NCI-H1417 (cell line): ENCODE data around the gene MCF2L.

Experiments used
- DNase-seq, 3 experiments: peaks; one replicate each; lab custom pipeline; 2025; lab: John Stamatoyannopoulos, UW

The MCF2L gene

DNA sequence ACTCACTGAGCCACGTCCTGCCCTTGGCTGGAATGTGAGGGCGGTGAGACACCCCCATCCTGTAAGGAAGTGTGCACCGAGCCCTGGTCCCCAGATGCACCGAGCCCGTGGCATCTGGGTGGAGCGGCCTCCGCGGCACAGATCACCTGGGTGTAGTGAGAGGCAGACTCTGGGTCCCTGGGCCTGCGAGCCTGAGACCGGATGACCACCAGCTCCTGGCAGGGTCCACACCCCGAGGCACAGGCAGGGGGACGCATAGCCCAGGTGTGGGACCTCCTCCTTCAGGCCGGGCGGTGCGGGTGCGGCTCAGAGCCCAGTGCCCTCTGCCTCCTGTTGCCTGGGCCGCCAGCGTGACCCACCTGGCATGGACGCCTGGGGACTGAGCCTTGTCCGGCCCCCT, 12.4 kb downstream of the MCF2L start:
- no peak for DNase-seq

DNA sequence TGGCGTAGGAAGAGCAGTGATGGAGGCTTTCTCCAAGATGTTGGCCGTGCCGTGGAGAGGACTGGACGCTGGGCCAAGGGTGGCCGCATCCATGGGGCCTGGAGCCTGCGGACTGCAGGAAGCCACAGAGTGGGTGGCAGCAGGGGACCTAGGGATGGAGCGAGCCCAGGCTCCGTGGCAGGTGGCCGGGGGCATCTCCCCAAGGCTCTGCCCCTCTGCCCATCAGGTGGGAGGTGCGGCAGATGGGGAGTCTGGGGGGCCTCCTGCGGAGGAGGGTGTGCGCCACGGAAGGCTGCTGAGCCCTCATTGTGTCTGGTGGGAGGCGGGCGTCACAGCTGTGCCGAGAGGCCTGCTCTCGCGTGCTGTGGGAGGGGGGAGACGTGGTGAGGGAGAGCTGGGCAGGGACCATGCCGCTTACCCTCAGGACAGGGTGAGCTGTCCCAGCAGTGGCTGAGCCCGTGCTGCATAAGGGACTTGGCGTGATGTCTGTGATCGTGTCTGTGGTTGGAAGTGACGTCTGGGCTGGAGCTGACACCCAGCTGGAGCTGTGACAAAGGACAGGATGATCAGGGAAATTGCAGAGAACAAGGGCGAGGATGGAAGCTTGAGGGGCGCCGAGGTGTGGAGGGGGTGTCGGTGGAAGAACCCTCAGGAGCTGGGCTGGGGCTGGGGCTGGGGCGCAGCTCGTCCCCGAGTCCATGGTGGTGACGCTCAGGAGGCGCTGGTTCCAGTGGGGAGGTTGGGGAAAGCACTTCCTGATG, 13.4 kb downstream of the MCF2L start:
- DNase-seq, result peak in 1 of 3 experiments; percentile 48

DNA sequence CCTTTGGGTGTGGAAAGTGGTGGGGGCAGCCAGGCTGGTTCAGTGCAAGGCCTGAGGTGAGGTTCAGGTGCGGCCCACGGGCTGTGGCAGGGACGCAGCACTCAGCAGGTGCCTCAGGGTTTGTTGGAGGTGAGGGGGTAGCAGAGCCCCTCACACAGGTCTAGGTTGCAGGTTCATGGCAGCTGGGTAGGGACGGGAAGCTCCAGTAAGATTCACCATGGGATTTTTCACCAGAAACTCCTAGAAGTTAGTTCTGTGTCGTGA, 14.0 kb downstream of the MCF2L start:
- DNase-seq, result no peak

DNA sequence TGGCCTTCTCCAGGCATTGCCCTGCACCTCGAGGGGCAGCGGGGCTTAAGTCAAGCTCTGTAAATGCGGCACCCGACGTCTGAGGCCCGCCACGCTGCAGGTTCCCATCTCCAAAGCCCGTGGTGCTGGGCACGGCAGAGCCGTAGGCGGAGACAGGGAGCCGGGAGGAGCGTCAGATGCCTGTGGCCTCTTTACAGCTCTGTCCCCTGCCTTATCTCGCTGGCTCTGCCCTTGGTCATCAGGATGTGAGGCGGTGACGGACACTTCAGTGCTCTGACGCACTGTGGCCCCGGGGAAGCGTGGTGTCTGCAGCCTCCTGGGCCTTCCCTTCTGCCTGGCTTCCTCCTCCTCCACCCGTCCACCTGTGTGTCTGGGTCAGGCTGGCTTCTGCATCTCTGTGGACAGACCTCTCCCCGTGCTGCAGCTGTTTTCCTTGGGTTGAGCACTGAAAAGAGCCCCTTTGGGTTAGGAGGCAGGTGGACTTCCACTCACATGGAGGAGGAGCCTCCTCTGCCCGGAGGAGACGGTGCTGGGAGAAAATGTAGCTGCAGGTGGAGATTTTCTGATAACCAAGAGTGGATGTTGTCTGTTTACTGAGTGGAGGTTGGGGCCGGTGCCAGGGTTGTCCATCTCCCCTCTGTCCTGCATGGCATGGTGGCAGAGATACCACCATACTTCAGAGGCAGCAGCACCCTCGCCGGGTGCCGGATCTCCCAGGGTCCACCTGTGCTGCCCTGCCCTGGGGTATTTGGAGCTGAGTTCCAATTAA, 14.6 kb downstream of the MCF2L start:
- peak; percentile 49 to 74 (median 54) for DNase-seq

DNA sequence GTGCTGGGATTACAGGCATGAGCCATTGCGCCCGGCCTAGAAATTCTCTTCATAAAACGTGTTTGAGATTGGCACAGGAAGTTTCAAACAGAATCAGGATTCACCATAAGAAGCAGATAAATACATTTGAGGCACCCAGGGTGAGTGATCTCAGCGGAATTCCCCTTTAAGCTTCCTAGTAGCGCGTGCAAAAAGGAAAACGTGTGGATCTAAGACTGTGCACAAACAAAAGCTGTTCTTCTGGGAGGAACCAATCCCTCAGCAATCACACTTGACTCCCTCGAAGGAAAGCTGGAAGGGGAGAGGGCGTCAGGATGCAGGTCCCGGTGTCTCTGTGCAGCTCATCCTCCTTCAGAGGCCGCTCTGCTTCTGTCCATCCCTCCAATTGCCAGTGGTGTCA, 15.5 kb downstream of the MCF2L start:
- no peak for DNase-seq

DNA sequence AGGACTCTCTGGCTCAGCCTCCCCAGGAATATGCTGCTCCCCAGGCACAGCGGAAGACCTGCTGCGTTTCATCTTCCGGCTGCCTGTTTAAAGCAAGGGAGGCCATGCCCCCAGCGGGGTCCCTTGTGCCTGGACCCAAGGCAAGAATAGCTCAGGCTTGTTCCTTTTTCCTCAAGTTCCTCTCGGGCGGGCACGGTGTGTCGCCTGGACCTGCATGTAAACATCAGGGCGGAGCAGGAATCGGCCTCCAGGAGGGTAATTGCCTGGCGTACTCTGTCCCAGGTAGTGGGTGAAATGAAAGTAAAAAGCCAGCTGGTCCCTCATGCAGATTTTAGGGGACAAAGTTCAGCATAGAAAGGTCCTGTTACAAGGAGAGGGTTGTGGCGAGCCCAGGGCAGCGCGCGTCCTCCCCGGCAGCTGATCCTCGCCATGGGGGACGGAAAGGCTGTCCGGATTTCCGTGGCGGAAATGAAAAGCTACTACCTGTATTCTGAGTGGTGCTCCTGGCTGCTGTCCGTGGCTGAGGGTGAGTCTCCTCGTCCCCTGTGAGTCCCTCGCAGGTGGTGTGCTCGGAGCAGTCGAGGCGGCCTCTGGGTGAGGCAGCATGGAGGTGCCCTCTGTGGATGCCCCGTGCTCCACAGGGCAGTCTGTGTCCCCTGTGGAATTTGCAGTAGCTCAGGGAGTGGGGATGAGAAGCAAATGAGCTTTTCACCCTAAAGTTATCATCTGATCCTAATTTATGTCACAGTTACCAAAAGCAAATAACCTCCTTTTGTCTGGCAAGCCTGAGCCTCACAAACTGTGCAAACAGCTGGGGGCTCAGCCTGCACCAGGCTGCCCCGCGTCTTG, 16.2 kb downstream of the MCF2L start:
- DNase-seq, result peak; percentile 38 to 84 (median 78)

DNA sequence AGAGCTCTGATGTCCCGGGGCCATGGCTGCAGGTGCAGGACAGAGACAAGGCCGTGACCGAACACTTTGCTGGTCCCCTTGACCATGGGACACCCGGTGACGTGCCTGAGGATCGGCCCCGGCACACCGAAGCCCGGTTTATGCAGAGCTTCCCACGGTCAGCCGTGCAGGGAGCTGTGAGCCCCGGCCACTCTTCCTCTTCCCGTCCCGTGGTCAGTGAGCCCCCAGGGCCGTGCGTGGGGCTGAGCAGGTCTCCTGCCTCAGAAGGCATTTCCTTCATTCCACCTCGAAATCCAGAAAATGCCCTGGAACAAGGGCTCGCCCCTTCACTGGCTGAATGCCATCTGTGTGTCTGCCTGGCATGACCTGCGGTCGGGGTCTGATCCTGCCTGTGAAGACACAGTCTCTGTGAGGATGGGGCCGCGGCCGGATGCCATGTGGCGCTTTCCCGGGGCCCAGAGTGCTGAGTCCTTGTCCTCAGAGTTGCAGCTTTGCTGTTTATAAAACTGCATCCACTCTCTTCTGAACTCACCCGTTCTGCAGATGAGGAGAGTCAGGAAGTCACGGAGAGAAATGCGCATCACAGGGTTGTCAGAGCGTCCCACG, 16.9 kb downstream of the MCF2L start:
- DNase-seq, result no peak

DNA sequence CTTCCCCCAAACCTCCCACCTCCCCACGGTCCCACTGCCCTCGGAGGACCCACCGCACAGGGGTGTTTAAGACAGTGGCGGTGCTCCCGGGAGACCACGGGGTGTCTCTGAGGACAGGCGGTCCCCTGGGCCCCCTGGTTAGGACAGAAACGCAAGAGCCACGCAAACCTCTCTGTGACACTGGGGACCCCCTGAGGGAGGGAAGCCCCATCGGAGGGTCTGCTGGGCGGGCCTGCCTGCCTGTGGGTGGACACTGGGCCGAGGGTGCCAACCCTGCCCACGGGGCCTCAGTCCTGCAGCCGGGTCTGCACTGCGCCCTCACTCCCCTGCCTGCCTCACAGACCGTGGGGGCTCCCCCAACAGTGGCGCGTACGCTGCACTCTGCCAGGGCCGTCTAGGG, 17.5 kb downstream of the MCF2L start:
- DNase-seq, result no peak

DNA sequence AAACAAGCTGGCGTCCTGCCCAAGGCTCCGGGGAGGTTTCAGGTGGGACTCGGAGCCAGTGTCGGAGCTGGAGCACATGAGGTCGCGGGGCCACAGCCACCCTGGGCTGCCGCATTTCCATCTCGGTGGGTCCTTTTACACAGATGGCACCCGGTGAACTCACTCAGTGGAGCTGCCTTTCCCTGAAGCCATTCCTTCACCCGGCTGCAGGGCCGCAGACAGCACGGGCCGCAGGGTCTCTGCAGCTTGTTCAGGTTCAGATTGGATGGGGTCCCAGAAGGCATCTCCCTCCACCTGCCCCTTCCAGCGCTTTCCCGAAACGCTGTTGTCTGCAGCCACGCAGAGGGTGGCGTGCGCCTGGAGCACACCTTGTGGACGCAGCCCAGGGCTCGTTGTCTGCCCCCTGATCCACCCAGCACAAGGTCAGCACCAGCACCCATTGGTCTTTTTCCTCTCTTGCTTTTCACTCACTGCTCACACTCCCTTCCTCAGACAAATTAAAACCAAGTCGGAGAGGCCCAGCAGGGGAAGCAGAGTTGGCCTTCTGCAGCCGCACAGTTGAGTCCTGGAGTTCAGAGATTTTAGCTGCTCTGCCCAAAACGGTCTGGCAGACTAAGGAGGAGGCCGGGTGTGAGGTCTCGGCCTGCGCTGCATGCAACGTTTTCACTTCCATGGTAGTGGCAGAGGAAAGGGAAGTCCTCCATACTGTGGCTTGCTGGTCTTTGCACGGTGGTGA, 18.1 kb downstream of the MCF2L start:
- no peak for DNase-seq

DNA sequence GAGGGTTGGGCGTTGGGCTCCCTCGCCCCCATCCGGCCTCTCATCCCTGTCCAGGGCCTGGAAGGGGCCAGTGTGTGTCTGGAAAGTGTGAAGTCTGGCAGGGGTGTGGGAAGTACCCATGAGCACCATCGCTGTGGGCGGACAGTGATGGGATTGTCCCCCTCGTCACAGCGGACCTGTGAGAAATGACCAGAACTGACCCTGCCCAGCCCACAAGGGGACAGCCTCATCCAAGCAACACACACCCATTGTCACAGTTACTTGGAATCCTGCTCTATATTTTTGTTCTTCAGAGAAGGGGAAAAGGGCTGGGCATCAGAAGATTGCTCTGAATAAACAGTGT, 18.6 kb downstream of the MCF2L start:
- no peak for DNase-seq

DNA sequence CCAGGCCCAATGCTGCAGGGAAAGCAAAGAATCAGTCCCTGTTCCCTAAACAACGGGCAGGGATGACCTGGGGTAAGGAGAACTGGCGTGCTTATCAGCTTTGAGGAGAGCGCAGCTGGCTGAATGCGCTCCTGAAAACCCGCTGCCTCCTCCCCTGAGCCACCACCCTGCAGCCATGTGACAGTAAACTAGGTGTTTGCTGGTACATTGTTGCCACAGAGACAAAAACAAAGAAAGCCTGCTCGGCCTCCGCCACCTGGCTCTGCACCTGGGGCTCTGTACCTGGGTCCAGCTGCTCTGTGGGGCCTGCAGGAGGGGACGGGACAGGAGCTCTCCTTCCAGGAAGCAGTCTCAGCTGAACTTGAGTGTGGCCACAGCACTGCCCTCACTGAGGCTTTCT, 21.8 kb downstream of the MCF2L start:
- DNase-seq, result peak; percentile 96 to 98 (median 96)

DNA sequence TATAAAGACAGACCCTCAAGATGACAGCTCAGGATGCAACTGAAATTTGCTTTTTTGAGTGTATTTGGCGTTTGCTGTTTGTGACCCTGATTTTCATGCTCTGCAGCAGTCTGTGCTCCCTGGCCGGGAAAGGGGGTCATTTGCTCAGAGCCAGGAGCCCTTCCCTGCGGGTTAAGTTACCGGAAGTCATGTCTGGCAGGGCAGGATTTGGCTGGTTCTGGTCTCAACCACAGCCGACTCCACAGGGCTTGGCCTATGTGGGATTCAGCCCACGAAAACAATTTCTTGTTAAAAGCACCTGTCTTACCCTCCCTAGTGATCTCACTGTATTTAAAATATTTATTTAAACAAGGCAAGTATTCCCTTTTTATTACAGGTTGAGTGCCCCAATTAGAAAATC, 22.6 kb downstream of the MCF2L start:
- DNase-seq, result peak; percentile 17 to 49 (median 20)

DNA sequence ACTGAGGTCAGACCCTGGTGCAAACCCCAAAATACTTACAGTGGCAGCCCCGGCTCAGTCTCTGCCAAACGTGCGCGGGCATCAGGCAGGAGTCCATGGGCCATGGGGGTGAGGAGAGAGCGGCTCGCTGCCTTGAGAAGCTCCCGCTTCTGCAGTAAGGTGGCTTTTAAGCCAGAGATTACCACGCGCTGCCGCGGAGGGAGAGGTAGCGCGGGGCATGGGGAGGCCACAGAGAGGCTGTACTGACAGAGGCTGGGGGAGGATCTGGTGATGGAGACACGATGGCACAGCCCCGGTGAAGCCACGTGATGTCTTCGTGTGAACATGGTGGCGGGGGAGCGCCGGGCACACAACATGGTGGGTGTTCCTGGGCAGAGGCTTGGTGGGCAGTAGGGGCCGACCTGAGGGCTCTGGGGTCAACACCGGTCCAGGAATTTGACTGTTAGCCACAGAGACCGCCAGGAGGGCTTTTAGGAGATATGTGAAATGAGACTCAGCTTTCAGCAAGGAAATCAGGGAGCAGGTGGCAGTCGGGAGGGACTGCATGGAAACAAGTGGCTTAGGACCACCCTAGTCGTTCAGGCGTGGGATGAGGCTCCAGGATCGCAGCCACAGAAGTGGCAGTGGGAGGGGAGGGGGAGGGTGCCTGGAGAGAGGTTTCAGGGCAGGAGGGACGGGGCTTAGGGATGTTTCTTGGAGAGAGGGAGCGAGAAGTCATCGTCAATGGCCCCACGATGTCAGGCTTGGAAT, 24.1 kb downstream of the MCF2L start:
- DNase-seq, result no peak

DNA sequence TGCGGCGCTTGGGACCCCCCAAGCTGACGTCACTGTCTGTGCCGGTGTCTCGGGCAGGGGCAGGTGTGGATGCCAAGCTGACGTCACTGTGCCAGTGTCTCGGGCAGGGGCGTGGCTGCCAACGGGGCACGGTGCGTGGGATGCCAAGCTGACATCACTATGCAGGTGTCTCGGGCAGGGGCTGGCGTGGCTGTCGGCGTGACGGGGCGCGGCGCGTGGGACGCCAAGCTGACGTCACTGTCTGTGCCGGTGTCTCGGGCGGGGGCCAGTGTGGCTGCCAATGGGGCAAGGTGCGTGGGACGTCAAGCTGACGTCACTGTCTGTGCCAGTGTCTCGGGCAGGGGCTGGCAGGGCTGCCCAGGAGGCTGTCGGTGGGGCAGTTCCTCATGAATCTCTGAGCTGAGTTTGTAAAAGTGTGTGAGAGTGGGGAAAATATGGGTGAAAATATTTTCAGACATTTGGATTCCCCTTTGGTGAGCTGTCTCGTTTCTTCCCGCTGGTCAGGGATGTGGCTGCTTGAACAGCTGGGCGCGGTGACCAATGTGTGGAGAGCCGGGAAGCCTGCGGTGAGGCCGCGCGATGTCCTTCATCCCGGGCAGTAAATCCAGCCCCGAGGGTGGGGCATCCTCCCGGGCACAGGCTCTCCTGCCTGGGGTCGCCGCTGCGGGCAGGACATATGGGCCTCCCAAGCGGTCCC, 25.2 kb downstream of the MCF2L start:
- no peak for DNase-seq

DNA sequence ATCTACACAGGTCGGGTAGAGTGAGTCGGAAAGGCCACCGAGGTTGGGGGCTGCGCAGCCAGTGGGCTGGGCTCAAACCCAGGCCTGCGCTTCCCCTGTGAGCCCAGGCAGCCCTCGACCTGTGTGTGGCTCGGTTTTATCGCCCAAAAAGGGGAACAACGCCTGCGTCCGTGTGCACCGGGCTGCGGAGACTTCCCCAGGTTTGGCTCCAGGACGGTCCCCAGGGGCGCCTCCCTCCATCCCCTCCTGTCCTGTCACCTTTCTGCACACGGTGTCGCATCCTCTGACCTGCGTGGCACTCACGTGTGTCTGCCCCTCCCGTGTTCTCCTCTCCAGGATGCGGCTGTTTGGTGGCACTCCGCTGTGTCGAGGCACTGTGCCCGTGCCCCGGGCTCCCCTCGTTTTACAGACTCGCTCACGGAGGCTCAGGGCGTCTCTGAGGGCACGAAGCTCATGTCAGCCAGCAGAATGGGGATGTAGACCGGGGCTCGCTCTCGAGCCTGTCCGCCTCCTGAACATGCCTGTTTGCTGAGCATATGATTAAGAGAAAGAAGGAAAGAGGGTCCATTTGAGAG, 25.9 kb downstream of the MCF2L start:
- DNase-seq, result no peak

DNA sequence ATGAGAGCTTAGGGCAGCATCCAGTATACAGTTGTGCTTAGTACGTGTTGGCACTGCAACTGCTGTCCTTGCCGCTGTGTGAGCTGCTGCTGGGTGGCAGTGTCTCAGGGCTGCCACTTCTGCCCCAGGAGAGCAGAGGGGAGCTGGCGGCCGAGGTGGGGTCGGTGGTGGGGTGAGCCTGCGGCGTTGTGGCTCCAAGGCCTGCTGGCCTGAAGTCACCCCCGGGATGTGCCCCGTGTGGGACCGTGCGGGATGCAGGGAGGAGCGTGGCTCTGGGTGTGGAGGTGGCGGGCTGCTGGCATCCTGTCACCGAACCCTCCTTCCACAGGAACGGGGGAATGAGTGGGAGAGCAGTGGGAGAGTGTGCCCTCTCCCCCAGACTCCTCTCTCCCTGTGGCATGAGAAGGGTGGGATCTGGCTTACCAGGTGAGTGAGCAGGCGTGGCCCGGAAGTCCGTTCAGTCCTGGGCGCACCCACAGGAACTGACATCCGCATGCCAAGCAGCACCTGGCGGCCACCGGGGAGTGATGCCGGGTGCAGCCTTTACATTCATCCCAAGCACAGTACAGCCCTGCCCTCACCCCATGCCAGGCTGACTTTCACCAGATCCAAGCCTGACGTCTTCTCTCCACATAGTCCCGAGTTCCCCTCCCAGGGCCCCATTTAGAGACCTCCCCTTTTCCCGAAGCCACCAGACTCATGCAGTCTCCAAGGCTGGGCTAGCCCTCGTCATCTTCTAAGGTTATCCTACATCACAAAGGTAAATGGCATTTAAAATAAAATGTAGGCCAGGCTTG, 26.6 kb downstream of the MCF2L start:
- peak; percentile 66 to 91 (median 78) for DNase-seq

DNA sequence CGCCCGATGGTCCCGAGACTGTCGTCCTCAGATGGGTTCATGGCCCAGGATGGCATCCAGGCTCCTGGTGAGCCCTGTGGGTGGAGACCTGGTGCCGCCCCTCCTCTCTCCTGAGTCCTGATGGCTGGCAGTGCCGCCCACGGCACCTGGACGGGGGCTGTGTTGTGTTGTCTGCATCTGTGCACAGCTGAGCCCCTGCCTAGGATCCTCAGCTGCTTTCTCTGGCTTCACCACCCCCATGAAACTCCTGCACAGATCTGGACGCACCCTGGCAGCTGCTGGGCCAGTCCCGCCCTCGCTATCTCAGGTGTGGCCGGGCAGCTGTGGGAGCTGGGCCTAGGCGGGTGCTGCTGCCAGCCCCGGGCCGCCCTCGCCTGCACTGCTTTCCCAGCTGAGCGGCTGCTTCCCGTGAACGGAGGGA, 27.7 kb downstream of the MCF2L start:
- no peak for DNase-seq

DNA sequence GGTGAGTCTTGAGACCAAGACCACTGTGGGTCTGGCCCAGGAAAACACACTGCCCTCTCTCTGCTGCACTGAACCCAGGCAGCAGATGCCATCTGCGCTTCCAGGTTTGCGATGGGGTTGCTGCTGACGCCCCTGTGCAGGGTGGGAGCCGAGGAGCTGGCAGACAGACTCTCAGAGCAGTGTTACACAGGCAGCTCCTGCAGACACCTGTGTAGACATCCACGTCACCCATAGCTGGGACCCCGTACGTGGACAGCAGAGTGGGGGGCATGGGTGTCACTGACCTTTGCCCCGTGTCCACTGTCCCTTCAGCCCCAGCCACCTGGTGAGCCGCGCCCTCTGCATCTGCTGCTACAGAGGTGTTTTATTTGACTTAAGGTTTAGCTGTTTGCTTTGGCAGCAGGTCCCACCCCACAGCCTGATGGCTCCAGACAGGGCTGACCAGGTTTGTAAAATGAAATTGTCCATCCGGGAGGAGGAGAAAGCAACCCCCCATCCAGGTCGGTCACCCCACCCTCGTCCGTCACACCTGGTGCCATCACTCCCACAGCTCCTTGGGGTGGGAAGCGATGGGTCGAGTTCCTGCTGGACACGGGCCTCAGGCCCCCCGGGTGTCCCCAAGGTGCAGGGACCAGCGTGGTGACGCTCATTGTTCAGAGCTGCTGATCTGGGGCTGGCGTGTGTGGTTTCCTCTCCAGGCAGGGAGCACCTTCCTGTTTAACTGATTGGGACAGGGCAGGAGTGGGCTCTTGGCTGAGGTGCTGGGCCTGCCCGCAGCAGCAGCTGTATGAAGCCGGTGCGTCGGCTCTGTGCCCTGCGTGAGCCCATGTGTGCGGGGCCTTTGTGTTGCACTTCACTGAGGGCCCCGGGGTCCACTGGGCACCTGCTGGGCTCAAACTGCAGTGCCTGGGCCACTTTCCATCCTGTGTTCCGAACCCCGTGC, 28.4 kb downstream of the MCF2L start:
- peak in 1 of 3 experiments; percentile 35 for DNase-seq
